Subcutaneous abdominal adipose tissue (tissue), 5 donors: Measurements from ENCODE around the gene PRR5.

Experiments used
- H3K27ac ChIP-seq: one replicate; pipeline ENCODE4 v1.7.0; 2013; ENCODE audit warnings: low read depth, mild to moderate bottlenecking, inconsistent platforms, low read length, moderate library complexity
- H3K27me3 ChIP-seq, 5 donors: one replicate each; pipeline ENCODE4 v1.7.0; 2013; ENCODE audit warnings: low read length in 5 of 5, inconsistent platforms in 1 of 5; ENCODE audit not compliant: control insufficient read depth in 5 of 5, insufficient read depth in 4 of 5
- H3K36me3 ChIP-seq, 5 donors: one replicate each; pipeline ENCODE4 v1.7.0; 2013; ENCODE audit warnings: low read length in 5 of 5; ENCODE audit not compliant: control insufficient read depth in 5 of 5, insufficient read depth in 5 of 5
- H3K4me1 ChIP-seq, 5 donors: one replicate each; pipeline ENCODE4 v1.7.0; 2013; ENCODE audit warnings: low read length in 5 of 5, mild to moderate bottlenecking in 3 of 5, moderate library complexity in 1 of 5; ENCODE audit not compliant: control insufficient read depth in 5 of 5, insufficient read depth in 5 of 5
- H3K4me3 ChIP-seq, 5 donors: one replicate each; pipeline ENCODE4 v1.7.0; 2013; ENCODE audit warnings: low read length in 5 of 5, low read depth in 1 of 5
- H3K9ac ChIP-seq, 5 donors: one replicate each; pipeline ENCODE4 v1.7.0; 2013; ENCODE audit warnings: low read length in 5 of 5, mild to moderate bottlenecking in 4 of 5, moderate library complexity in 3 of 5
- H3K9me3 ChIP-seq, 5 donors: one replicate each; pipeline ENCODE4 v1.7.0; 2013; ENCODE audit warnings: low read length in 5 of 5; ENCODE audit not compliant: control insufficient read depth in 5 of 5
- donor health status: healthy.
- donor health status: healthy.
- donor health status: healthy.
- donor health status: healthy.
- donor health status: healthy.

Gene PRR5

DNA sequence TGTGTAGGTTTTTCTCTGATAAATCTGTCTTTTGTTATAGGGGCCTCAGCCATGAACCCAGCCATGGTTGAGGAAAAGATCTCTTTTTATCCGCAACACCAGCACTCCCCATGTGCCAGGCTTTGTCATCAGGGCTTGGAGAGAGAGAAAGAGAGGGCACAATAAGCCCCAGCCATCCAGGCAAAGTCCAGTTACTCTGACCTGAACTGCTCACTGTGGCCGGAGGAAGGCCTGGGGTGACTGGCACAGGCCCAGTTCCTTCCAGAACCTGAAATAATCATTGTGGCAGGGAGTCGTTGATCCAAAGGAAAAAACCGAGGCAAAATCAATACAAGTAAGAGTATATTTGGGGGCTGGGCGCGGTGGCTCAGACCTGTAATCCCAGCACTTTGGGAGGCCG is 46.5 kb downstream of the PRR5 start:
- Histone ChIP-seq H3K27ac (no peak overlapping the region), H3K27me3 (peaks cover 5 to 28% (median 9%) of the 10 kb centered on the region in 5 donors), H3K36me3 (no peaks in the 10 kb centered on the region), H3K9me3 (peaks cover 0 to 5% (median 0%) of the 10 kb centered on the region in 5 donors), H3K9ac (no peak overlapping the region), H3K4me3 (no peak overlapping the region), H3K4me1 (peaks cover 0 to 15% (median 11%) of the 10 kb centered on the region in 5 donors)

DNA sequence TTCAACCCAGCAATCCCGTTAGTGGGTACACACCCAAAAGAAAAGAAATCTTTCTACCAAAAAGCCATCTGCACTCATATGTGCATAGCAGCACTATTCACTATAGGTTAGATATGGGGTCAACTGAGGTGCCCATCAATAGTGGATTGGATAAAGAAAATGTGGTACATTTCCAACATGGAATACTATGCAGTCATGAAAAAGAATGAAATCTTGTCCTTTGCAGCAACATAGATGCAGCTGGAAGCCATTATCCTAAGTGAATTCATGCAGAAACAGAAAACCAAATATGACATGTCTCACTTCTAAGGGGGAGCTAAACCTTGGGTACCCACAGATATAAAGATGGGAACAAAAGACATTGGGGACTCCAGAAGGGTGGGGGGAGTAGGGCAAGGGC is 48.5 kb downstream of the PRR5 start:
- H3K27ac ChIP-seq = no peak overlapping the region
- H3K4me3 ChIP-seq = no peak overlapping the region
- H3K27me3 ChIP-seq = peaks cover 17 to 43% (median 20%) of the 10 kb centered on the region in 5 donors
- H3K9ac ChIP-seq = no peak overlapping the region
- H3K4me1 ChIP-seq = peaks cover 0 to 20% (median 14%) of the 10 kb centered on the region in 5 donors
- H3K36me3 ChIP-seq = no peaks in the 10 kb centered on the region
- peaks cover 0 to 5% (median 0%) of the 10 kb centered on the region in 5 donors for H3K9me3 ChIP-seq

DNA sequence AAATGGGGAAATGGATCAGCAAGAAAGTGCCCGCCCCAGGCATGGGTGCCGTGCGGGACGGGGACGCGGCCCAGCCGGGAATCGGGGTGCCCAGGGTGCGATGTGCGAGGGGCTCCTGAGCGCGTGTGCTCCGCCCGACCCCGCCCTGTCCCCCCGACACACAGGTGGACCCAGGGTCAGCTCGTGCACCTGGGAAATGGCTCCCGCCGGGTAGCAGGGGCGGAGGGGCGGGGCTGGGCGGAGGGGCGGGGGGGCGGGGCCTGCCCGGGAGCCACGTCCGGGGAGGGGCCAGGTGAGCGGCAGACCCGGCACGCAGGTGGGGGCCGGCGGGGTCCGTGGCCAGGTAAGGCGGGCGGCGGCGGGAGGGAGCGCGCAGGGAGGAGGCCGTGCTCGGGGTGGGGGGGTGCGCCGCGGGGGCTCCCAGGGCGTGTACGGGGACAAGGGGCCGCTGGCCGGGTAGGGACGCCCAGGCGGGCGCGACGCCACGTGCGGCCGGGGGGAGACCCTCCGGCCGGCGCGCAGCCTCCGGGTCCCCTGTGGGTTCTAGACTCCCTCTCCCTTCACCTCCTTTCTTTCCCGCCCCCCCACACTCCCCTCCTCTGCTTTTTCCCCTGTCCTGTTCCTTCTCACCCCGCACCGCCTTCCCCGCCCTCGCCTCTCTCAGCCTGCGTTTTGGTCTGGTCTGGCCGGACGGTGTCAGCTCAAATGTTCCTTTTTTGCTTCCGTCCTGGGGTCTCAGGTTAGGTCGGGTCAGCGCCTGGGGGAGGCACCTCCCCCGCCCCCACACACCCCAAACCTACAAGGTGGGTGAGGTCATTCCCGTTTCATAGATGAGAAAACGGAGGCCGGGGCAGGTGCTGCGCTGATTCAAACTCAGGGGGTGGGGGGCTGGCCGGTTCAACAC is 50.5 kb downstream of the PRR5 start, which contains the start of gene ARHGAP8:
Gene ARHGAP8 (plus strand): TSS at position 291 of the 904 bp plus-strand sequence. CDS start 33,953 bp downstream, outside the sequence.
- H3K4me1 ChIP-seq = peaks cover 0 to 17% (median 6%) of the 10 kb centered on the region in 5 donors
- H3K9ac ChIP-seq = no peak within 1 kb of the TSS
- H3K27ac ChIP-seq = no peak within 1 kb of the TSS
- H3K36me3 ChIP-seq = no peaks in the 10 kb centered on the region
- peaks cover 15 to 42% (median 24%) of the 10 kb centered on the region in 5 donors for H3K27me3 ChIP-seq
- no peak within 1 kb of the TSS for H3K4me3 ChIP-seq
- H3K9me3 ChIP-seq = peaks cover 0 to 5% (median 0%) of the 10 kb centered on the region in 5 donors

DNA sequence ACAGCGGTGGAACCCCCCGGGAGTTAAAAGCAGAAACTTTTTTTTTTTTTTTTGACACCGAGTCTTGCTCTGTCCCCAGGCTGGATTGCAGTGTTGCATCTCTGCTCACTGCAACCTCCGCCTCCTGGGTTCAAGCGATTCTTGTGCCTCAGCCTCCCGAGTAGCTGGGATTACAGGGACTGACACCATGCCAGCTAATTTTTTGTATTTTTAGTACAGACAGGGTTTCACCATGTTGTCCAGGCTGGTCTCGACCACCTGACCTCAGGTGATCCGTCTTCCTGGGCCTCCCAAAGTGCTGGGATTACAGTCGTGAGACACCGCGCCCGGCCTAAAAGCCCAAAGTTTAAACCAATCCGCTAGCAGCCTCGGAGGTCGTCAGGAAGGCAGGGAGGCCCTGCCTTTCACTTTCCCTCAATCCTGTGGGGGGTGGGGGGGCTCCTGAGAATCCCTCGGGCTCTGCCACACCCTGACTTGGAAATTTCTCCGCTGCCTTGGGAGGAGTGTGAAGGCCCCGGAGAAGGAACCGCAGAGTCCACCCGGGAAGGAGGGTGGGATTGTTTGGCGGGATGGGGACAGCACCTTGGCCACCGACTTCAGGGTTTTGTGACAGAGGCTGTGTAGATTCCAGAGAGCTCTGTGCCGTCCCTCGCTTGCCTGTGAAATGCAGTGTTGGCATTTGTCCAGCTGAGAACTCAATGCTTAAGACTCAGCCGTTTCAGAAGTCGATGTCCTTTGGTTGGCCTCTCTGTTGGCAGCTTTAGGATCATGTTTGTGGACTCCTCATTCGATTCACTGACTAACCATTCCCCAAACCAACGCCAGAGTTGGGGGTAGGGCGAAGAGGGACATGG is 51.4 kb downstream of the PRR5 start:
- Histone ChIP-seq H3K4me1 (peaks cover 0 to 17% (median 6%) of the 10 kb centered on the region in 5 donors), H3K9ac (no peak overlapping the region), H3K4me3 (no peak overlapping the region), H3K27ac (no peak overlapping the region), H3K27me3 (peaks cover 15 to 48% (median 27%) of the 10 kb centered on the region in 5 donors), H3K9me3 (peaks cover 0 to 5% (median 0%) of the 10 kb centered on the region in 5 donors), H3K36me3 (no peaks in the 10 kb centered on the region)

DNA sequence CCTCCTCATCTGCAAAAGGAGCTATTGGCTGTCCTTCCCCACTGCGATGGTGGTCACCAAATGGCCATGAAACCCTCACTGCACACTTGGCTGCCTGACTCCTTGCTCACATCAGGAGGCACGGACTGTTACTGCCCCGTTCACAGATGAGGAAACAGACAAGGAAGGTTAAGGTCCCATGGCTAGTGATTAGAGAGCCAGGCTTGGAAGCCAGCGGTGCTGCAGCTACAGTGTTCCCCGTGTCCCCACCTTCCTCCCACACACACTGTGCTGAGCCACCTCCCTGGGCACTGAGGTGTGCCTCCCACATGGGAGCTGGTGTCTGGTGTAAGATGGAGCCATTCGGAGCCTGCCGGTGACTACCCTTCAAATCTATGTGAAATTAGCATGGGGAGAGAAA is 53.0 kb downstream of the PRR5 start:
- H3K4me3 ChIP-seq = no peak overlapping the region
- H3K36me3 ChIP-seq = no peaks in the 10 kb centered on the region
- peaks cover 15 to 48% (median 27%) of the 10 kb centered on the region in 5 donors for H3K27me3 ChIP-seq
- H3K9me3 ChIP-seq = peaks cover 0 to 5% (median 0%) of the 10 kb centered on the region in 5 donors
- peaks cover 0 to 17% (median 6%) of the 10 kb centered on the region in 5 donors for H3K4me1 ChIP-seq
- no peak overlapping the region for H3K27ac ChIP-seq
- H3K9ac ChIP-seq = no peak overlapping the region

DNA sequence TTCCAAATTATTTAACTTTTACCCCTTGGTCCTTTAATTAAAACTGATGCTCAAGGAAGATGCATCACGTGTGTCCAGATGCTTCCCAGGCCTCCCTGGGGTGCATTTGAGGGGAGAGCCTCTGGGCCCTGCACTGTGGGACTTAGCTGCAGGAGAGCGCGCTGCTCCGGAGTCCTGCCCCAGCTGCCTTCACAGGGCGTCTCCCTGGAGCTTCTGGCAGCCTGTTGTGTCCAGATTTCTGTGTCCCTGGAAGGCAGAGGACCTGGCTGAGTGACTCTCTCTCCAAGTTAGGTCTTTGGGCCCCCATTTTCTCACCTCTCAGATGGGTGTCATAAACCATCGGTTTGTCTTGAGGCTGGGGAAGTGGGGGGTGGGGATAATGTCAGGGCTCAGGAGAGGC is 53.4 kb downstream of the PRR5 start:
- H3K27me3 ChIP-seq = peaks cover 15 to 48% (median 27%) of the 10 kb centered on the region in 5 donors
- peaks cover 0 to 17% (median 6%) of the 10 kb centered on the region in 5 donors for H3K4me1 ChIP-seq
- H3K9me3 ChIP-seq = peaks cover 0 to 4% (median 0%) of the 10 kb centered on the region in 5 donors
- H3K9ac ChIP-seq = no peak overlapping the region
- no peak overlapping the region for H3K4me3 ChIP-seq
- no peak overlapping the region for H3K27ac ChIP-seq
- H3K36me3 ChIP-seq = no peaks in the 10 kb centered on the region

DNA sequence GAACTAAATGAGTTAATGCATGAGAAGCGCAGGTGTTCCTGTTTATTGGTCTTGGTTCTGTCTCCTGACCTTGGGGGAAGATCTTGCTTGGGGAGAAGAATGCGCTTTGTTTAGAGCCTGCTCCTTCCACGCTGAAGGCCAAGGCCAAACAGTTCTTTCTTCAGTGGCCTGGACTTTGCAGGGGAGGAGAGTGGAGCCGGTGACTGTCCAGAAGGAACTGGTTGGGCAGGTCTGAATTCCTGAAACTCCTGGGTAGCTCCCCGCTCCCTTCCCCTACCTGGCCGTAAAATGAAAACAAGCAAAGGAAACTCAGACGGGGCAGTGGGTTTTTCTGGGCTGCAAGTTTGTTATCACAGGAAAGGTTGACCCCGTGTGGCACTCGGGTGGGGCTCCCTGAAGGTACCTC is 54.0 kb downstream of the PRR5 start:
- H3K27me3 ChIP-seq = peaks cover 11 to 44% (median 23%) of the 10 kb centered on the region in 5 donors
- no peak overlapping the region for H3K27ac ChIP-seq

DNA sequence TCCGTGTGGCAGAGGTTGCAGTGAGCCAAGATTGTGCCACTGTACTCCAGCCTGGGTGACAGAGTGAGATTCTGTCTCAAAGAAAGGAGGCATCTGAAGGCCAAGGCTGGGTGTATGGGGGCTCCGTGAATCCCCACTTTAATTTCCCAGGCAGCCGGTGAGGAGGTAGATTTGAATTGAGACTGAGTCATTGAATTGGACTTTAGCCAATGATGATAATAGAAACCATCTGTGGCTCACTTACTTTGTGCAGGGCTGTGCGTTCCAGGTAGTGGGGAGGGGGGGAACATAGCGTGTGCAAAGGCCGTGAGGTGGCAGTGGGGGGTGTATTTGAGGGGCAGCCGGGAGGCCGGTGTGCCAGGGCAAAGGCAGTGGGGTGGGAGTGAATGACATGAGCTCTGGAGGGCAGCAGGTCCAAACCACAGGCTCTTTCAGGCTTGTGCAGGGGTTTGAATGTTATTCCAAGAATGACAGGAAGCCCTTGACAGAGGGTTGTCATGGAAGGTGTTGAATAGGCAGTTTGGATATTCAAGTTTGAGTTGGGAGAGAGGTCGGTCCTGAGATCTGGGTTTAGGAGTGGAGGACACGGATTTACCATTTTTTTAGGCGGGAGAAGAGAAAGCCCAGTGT is 56.5 kb downstream of the PRR5 start:
- H3K9me3 ChIP-seq = no peaks in the 10 kb centered on the region
- no peaks in the 10 kb centered on the region for H3K36me3 ChIP-seq
- peaks cover 0 to 7% (median 4%) of the 10 kb centered on the region in 5 donors for H3K4me1 ChIP-seq
- no peak overlapping the region for H3K4me3 ChIP-seq
- peaks cover 8 to 27% (median 13%) of the 10 kb centered on the region in 5 donors for H3K27me3 ChIP-seq
- no peak overlapping the region for H3K9ac ChIP-seq
- no peak overlapping the region for H3K27ac ChIP-seq

More for the DNA sequence above, 54.0 kb downstream of the PRR5 start:
- Histone ChIP-seq H3K4me1 (peaks cover 0 to 17% (median 6%) of the 10 kb centered on the region in 5 donors), H3K9me3 (no peaks in the 10 kb centered on the region), H3K36me3 (no peaks in the 10 kb centered on the region), H3K4me3 (no peak overlapping the region), H3K9ac (no peak overlapping the region)

DNA sequence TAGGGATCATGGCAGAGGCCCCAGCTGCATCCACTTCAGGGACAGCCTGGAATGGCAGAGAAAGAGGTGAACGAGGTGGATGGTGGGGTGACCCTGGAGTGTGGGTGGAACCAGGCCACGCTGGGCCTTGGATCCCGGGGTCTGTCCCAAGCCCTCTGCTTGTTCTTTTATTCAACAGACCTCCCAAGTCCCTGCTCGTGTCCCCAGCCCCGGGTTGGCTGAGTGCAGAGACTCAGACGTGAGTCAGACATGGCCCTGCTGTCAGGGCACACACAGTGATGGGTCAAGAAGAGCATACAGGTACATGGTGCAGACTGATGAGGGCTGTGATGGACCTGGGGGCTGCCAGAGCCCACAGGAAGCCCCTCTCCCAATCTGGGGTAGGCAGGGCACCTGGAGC is 57.0 kb downstream of the PRR5 start:
- Histone ChIP-seq H3K9ac (no peak overlapping the region), H3K27me3 (peaks cover 3 to 22% (median 11%) of the 10 kb centered on the region in 5 donors), H3K4me1 (peaks cover 0 to 1% (median 0%) of the 10 kb centered on the region in 5 donors), H3K27ac (no peak overlapping the region), H3K36me3 (no peaks in the 10 kb centered on the region), H3K4me3 (no peak overlapping the region), H3K9me3 (no peaks in the 10 kb centered on the region)
